Measurements from ENCODE around the gene TTLL11.
"Not testable (repeated sequence)": the region's sequence is repeated elsewhere in the genome, so short reads cannot be mapped to it uniquely, and the experiment has no call there.

TTLL11 gene

GRCh38 chr9:122005597-122005996 lies 87.5 kb downstream of the TTLL11 start:
- no peak for DNase-seq (ENCODE audit: low read depth in 2 of 2)

- no peak for DNase-seq (ENCODE audit: low read depth in 2 of 2)
Observed at GRCh38 chr9:122004589-122004988, 88.5 kb downstream of the TTLL11 start.

- DNase-seq (ENCODE audit: low read depth in 2 of 2), result peak; percentile 41 to 53
Observed at GRCh38 chr9:122001491-122002201, 91.5 kb downstream of the TTLL11 start.

- not testable (repeated sequence) for DNase-seq (ENCODE audit: low read depth in 2 of 2)
Observed at GRCh38 chr9:122000526-122000925, 92.6 kb downstream of the TTLL11 start.

GRCh38 chr9:121999556-121999955 lies 93.6 kb downstream of the TTLL11 start:
- DNase-seq (ENCODE audit: low read depth in 2 of 2), result no peak

GRCh38 chr9:121998513-121999049 lies 94.5 kb downstream of the TTLL11 start:
- no peak for DNase-seq (ENCODE audit: low read depth in 2 of 2)

- DNase-seq (ENCODE audit: low read depth in 2 of 2), result no peak
Observed at GRCh38 chr9:121997791-121998190, 95.3 kb downstream of the TTLL11 start.

- DNase-seq (ENCODE audit: low read depth in 2 of 2), result no peak
Observed at GRCh38 chr9:121996783-121997182, 96.3 kb downstream of the TTLL11 start.

- no peak for DNase-seq (ENCODE audit: low read depth in 2 of 2)
Observed at GRCh38 chr9:121995997-121996396, 97.1 kb downstream of the TTLL11 start.

- peak; percentile 37 to 38 for DNase-seq (ENCODE audit: low read depth in 2 of 2)
Observed at GRCh38 chr9:121992571-121993212, 100.4 kb downstream of the TTLL11 start.

- DNase-seq (ENCODE audit: low read depth in 2 of 2), result no peak
Observed at GRCh38 chr9:121991307-121991661, 101.8 kb downstream of the TTLL11 start.

GRCh38 chr9:121990600-121991306 lies 102.4 kb downstream of the TTLL11 start:
- DNase-seq (ENCODE audit: low read depth in 2 of 2), result no peak

- no peak for DNase-seq (ENCODE audit: low read depth in 2 of 2)
Observed at GRCh38 chr9:121989010-121989409, 104.1 kb downstream of the TTLL11 start.

- DNase-seq (ENCODE audit: low read depth in 2 of 2), result no peak
Observed at GRCh38 chr9:121987314-121987713, 105.8 kb downstream of the TTLL11 start.

GRCh38 chr9:121985792-121986494 lies 107.2 kb downstream of the TTLL11 start:
- no peak for DNase-seq (ENCODE audit: low read depth in 2 of 2)

- peak; percentile 60 to 64 for DNase-seq (ENCODE audit: low read depth in 2 of 2)
Observed at GRCh38 chr9:121984726-121985402, 108.2 kb downstream of the TTLL11 start.

GRCh38 chr9:121983736-121984135 lies 109.4 kb downstream of the TTLL11 start:
- no peak for DNase-seq (ENCODE audit: low read depth in 2 of 2)

GRCh38 chr9:121981118-121981883 lies 111.8 kb downstream of the TTLL11 start:
- no peak for DNase-seq (ENCODE audit: low read depth in 2 of 2)

- DNase-seq (ENCODE audit: low read depth in 2 of 2), result not testable (repeated sequence)
Observed at GRCh38 chr9:121980665-121981064, 112.4 kb downstream of the TTLL11 start.

- DNase-seq (ENCODE audit: low read depth in 2 of 2), result no peak
Observed at GRCh38 chr9:121979736-121980135, 113.4 kb downstream of the TTLL11 start.

GRCh38 chr9:121976751-121977150 lies 116.4 kb downstream of the TTLL11 start:
- no peak for DNase-seq (ENCODE audit: low read depth in 2 of 2)

Data from fibroblast of skin of left biceps (primary cell).